Vagina (tissue), 2 donors: ENCODE measurements around the gene MBD3L1. TPM values are rescaled to one million over a fixed set of nuclear protein-coding genes. Genes with fewer than 3 reads are reported as not detected.

Experiments
- DNase-seq, 2 donors: peaks; one replicate each; pipeline ENCODE4 v3.0.0-alpha.2; 2017; ENCODE audit errors: extremely low spot score in 2 of 2
- H3K27ac ChIP-seq: fragments of 200-600 bp; sonication (generic); one replicate; pipeline ENCODE4 v1.5.1; 2019
- H3K27me3 ChIP-seq: fragments of 200-600 bp; sonication (generic); one replicate; pipeline ENCODE4 v1.5.1; 2019
- H3K36me3 ChIP-seq, 2 donors: fragments of 200-600 bp; sonication (generic); one replicate each; pipeline ENCODE4 v1.5.1; 2017 to 2019
- H3K4me1 ChIP-seq: fragments of 200-600 bp; sonication (generic); one replicate; pipeline ENCODE4 v1.5.1; 2019
- H3K4me3 ChIP-seq, 2 donors: fragments of 200-600 bp; sonication (generic); 1 replicate in 1 of 2; 2 replicates in 1 of 2; pipeline ENCODE4 v1.5.1; 2016 to 2019
- H3K9me3 ChIP-seq: fragments of 200-600 bp; sonication (generic); one replicate; pipeline ENCODE4 v1.5.1; 2019
- POLR2A ChIP-seq, 2 donors: fragments of 450-650 bp; IDR thresholded peaks; one replicate each; pipeline ENCODE4 v1.6.1; 2017; ENCODE audit warnings: antibody characterized with exemption in 2 of 2, mild to moderate bottlenecking in 2 of 2, moderate library complexity in 2 of 2
- POLR2AphosphoS5 ChIP-seq, 2 donors: sonication (generic); formaldehyde crosslinking; IDR thresholded peaks; one replicate each; pipeline ENCODE4 v1.9.0; 2017; ENCODE audit warnings: antibody characterized with exemption in 2 of 2, mild to moderate bottlenecking in 2 of 2, low read depth in 1 of 2; ENCODE audit not compliant: insufficient read depth in 1 of 2
- intact Hi-C: fragments of 100-400 bp; cut with DNase I; formaldehyde crosslinking; loops from one replicate; pipeline ENCODE4 v1.15.1; 2023
- total RNA-seq: library from RNA; depleted of rRNA; stranded (reverse); fragments of >200 nt; gene quantifications from one replicate; pipeline ENCODE4 v1.2.3, GENCODE V29; 2016
- TF ChIP-seq, protein P1 (sequence below), 3 experiments: fragments of 450-650 bp in 2 of 3; fragments of 200-600 bp in 1 of 3; sonication (generic) in 1 of 3; IDR thresholded peaks; one replicate each; pipeline ENCODE4 v1.5.1; 2017 to 2019; ENCODE audit warnings: antibody characterized with exemption in 3 of 3, mild to moderate bottlenecking in 2 of 3, moderate library complexity in 2 of 3

The MBD3L1 gene
- total RNA-seq, 1 donor from 2014 or later, result not detected

DNA sequence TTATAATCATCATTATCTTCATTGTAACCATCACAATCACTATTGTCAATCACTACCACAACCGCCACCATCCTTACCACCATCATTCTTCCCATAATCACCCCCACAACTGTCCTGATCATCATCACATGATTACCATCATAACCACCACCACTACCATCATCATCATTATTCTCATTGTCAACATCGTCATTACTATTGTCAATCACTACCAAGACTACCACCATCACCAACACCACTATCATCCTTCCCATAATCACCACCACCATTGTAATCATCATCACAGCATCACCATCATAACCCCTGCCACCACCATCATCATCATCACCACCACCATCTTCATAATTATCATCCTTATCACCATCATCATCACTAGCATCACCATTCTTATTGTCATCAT, 55.2 kb downstream of the MBD3L1 start:
- H3K27ac ChIP-seq, result no peak overlapping the region
- H3K4me1 ChIP-seq, result no peaks in the 10 kb centered on the region
- H3K9me3 ChIP-seq, result no peaks in the 10 kb centered on the region
- H3K4me3 ChIP-seq, result no peak overlapping the region
- intact Hi-C loops, result no loop called here
- H3K27me3 ChIP-seq, result no peaks in the 10 kb centered on the region
- no peak for DNase-seq
- no peaks in the 10 kb centered on the region for H3K36me3 ChIP-seq
- no peak for TF ChIP-seq POLR2A (IDR thresholded peaks at IDR 0.05)
- TF ChIP-seq, protein P1, sequence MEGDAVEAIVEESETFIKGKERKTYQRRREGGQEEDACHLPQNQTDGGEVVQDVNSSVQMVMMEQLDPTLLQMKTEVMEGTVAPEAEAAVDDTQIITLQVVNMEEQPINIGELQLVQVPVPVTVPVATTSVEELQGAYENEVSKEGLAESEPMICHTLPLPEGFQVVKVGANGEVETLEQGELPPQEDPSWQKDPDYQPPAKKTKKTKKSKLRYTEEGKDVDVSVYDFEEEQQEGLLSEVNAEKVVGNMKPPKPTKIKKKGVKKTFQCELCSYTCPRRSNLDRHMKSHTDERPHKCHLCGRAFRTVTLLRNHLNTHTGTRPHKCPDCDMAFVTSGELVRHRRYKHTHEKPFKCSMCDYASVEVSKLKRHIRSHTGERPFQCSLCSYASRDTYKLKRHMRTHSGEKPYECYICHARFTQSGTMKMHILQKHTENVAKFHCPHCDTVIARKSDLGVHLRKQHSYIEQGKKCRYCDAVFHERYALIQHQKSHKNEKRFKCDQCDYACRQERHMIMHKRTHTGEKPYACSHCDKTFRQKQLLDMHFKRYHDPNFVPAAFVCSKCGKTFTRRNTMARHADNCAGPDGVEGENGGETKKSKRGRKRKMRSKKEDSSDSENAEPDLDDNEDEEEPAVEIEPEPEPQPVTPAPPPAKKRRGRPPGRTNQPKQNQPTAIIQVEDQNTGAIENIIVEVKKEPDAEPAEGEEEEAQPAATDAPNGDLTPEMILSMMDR (IDR thresholded peaks at IDR 0.05), result no peak

DNA sequence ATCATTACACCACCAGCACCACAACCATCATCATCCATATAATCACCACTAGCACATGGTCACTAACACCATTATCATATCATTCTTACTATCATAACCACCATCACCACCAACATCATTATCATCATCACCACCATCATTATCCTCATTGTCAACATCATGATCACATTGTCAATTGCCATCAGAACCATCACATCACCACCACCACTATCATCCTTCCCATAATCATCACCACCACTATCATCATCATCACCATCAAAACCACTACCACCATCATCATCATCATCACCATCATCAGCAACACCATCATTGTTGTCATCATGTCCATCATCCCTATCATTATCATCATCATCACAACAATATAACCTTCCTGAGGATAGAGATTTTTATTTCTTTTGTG, 58.1 kb downstream of the MBD3L1 start:
- H3K27me3 ChIP-seq, result no peaks in the 10 kb centered on the region
- DNase-seq, result no peak

More for the DNA sequence above, 58.1 kb downstream of the MBD3L1 start:
- no peaks in the 10 kb centered on the region for H3K9me3 ChIP-seq
- no peaks in the 10 kb centered on the region for H3K4me1 ChIP-seq
- TF ChIP-seq, protein P1 (IDR thresholded peaks at IDR 0.05), result no peak
- TF ChIP-seq POLR2AphosphoS5 (IDR thresholded peaks at IDR 0.05; ENCODE audit: insufficient read depth in 1 of 2, low read depth in 1 of 2) (no peak), POLR2A (IDR thresholded peaks at IDR 0.05) (no peak)
- intact Hi-C loops, result no loop called here
- no peak overlapping the region for H3K27ac ChIP-seq
- no peak overlapping the region for H3K4me3 ChIP-seq
- H3K36me3 ChIP-seq, result no peaks in the 10 kb centered on the region

Other genes with a start within 250 kb of the MBD3L1 start
- 66.3 TPM for gene ADAMTS10, start 221.7 kb upstream of the MBD3L1 start, total RNA-seq
- gene NFILZ, start 201.7 kb upstream of the MBD3L1 start, total RNA-seq, result not detected
- not detected for gene ACTL9, start 133.6 kb upstream of the MBD3L1 start, total RNA-seq
- gene OR2Z1, start 110.7 kb upstream of the MBD3L1 start, total RNA-seq, result not detected
- gene ZNF558, start 73 bp upstream of the MBD3L1 start, total RNA-seq, result 23.8 TPM
- gene MUC16, start 178.0 kb downstream of the MBD3L1 start, total RNA-seq, result under 0.01 TPM